NB4 (cell line): ENCODE measurements around the gene SLX1A.

Experiments
- CTCF ChIP-seq: IDR thresholded peaks from one replicate; pipeline ENCODE4 v1.5.1; 2012; ENCODE audit warnings: low read depth, low read length
- MAX ChIP-seq: IDR thresholded peaks from 2 replicates; pipeline ENCODE4 v1.6.1; 2011; ENCODE audit warnings: low read depth, low read length
- MYC ChIP-seq: IDR thresholded peaks from 2 replicates; pipeline ENCODE4 v1.6.1; 2011; ENCODE audit warnings: low read depth, low read length
- POLR2A ChIP-seq: IDR thresholded peaks from 2 replicates; pipeline ENCODE4 v1.6.1; 2011; ENCODE audit warnings: mild to moderate bottlenecking; ENCODE audit not compliant: insufficient read length; ENCODE audit errors: extremely low read depth

- TF ChIP-seq CTCF (peak; percentile 43), POLR2A (no peak), MAX (no peak), MYC (no peak)
Observed at GRCh38 chr16:30186782-30187555, 6.7 kb upstream of the SLX1A start.
